B cell (primary cell): ENCODE measurements around the gene NFILZ.

ENCODE experiments used
- EZH2 ChIP-seq: IDR thresholded peaks from 2 replicates; pipeline ENCODE4 v1.6.1; 2012; ENCODE audit warnings: borderline replicate concordance, low read depth, mild to moderate bottlenecking, moderate library complexity, low read length; ENCODE audit not compliant: insufficient read depth, poor library complexity, severe bottlenecking
- TF ChIP-seq, protein P1 (sequence below): fragments of 200-600 bp; IDR thresholded peaks from one replicate; pipeline ENCODE4 v1.8.0; 2022; ENCODE audit warnings: antibody characterized with exemption, mild to moderate bottlenecking

DNA sequence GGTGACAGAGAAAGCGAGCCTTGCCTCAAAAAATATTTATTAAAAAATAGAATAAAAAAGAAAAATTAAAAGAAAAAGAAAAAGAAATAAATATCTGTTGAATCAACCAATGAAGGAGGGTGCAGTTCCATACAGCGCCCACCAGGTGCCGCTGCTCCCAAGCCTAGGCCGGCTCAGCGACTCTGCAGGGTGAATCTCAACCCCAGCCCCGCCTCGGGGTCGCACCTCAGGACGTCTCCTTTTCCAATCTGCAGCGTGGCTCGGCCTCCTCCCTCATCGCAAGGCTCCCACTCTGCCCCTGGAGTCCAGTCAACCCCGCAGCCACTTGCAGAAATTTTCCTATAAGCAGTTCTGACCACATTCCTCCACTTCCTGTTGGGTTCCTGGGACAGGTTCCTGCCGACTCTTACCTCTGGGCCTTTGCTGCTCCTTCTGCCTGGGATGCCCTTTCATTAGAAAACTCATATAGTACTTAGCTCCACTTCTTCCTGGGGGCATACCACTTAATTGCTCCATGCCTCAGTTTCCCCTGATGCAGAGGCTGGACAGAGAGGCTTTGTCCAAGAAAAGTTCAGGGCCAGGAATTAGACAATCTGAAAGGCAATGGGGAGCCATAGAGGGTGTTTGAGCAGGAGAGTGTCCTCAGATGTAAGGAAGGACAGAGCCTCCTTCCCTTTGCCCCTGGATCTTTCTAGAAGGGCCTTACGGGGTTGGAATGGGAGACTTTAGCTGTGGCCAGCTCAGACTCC lies 24.3 kb downstream of the NFILZ start:
- no peak for TF ChIP-seq EZH2
- TF ChIP-seq, protein P1, sequence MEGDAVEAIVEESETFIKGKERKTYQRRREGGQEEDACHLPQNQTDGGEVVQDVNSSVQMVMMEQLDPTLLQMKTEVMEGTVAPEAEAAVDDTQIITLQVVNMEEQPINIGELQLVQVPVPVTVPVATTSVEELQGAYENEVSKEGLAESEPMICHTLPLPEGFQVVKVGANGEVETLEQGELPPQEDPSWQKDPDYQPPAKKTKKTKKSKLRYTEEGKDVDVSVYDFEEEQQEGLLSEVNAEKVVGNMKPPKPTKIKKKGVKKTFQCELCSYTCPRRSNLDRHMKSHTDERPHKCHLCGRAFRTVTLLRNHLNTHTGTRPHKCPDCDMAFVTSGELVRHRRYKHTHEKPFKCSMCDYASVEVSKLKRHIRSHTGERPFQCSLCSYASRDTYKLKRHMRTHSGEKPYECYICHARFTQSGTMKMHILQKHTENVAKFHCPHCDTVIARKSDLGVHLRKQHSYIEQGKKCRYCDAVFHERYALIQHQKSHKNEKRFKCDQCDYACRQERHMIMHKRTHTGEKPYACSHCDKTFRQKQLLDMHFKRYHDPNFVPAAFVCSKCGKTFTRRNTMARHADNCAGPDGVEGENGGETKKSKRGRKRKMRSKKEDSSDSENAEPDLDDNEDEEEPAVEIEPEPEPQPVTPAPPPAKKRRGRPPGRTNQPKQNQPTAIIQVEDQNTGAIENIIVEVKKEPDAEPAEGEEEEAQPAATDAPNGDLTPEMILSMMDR, result peak; percentile 99
